PFSK-1 (cell line): ENCODE measurements around the gene RGL2.
A peak's percentile ranks its signal among the peaks of the same experiment; 100 is the strongest.

Experiments
- FOXP2 ChIP-seq: optimal IDR thresholded peaks from 2 replicates; pipeline ENCODE3; 2011; ENCODE audit warnings: borderline replicate concordance, control low read depth, inconsistent platforms; ENCODE audit not compliant: insufficient read depth; ENCODE audit errors: extremely low read length, extremely low read depth
- POLR2AphosphoS5 ChIP-seq: IDR thresholded peaks from 2 replicates; pipeline ENCODE4 v1.6.1; 2012; ENCODE audit warnings: low read depth, mild to moderate bottlenecking, control low read depth, low read length, moderate library complexity
- REST ChIP-seq, 2 experiments: IDR thresholded peaks; 2 replicates each; pipeline versions ENCODE4 v1.6.1 to v1.8.0; 2011 to 2012; ENCODE audit warnings: low read depth in 2 of 2, low read length in 2 of 2, control low read depth in 1 of 2, inconsistent platforms in 1 of 2, mild to moderate bottlenecking in 1 of 2, moderate library complexity in 1 of 2; ENCODE audit not compliant: insufficient read depth in 1 of 2
- SIN3A ChIP-seq: IDR thresholded peaks from 2 replicates; pipeline ENCODE4 v1.6.1; 2012; ENCODE audit warnings: mild to moderate bottlenecking, low read length, moderate library complexity, borderline replicate concordance; ENCODE audit not compliant: insufficient read depth
- TAF1 ChIP-seq: IDR thresholded peaks from 2 replicates; pipeline ENCODE4 v1.6.1; 2012; ENCODE audit warnings: low read length, control low read depth, borderline replicate concordance; ENCODE audit not compliant: insufficient read depth

RGL2 gene

DNA sequence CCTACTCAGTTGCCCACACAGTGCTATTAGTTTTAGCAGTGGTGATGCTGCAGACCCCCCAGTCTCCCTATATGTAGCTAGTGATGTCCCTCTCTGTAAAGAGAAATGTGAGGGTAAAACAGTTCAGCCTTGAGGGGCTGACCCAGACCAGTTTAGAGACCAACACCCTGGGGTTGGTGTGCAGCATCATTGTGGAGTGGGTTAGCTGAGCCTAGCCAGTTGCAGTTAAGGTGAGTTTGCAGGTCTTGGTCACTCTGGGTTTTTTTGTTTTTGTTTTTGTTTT lies 22.2 kb downstream of the RGL2 start:
- TF ChIP-seq TAF1 (peak; percentile 30; the same call in 1 of the 2 replicates), REST (IDR thresholded peaks at IDR 0.05; ENCODE audit: insufficient read depth in 1 of 2, low read depth in 2 of 2, low read length in 2 of 2) (no peak)

- TF ChIP-seq POLR2AphosphoS5, result peak; percentile 40
These were observed 22.8 kb downstream of the RGL2 start for GRCh38 chr6:33275795-33276580.

- TF ChIP-seq SIN3A (no peak), POLR2AphosphoS5 (peak; percentile 15), REST (IDR thresholded peaks at IDR 0.05; ENCODE audit: insufficient read depth in 1 of 2, low read depth in 2 of 2, low read length in 2 of 2) (no peak)
These were observed 24.5 kb downstream of the RGL2 start for GRCh38 chr6:33273924-33274902.

DNA sequence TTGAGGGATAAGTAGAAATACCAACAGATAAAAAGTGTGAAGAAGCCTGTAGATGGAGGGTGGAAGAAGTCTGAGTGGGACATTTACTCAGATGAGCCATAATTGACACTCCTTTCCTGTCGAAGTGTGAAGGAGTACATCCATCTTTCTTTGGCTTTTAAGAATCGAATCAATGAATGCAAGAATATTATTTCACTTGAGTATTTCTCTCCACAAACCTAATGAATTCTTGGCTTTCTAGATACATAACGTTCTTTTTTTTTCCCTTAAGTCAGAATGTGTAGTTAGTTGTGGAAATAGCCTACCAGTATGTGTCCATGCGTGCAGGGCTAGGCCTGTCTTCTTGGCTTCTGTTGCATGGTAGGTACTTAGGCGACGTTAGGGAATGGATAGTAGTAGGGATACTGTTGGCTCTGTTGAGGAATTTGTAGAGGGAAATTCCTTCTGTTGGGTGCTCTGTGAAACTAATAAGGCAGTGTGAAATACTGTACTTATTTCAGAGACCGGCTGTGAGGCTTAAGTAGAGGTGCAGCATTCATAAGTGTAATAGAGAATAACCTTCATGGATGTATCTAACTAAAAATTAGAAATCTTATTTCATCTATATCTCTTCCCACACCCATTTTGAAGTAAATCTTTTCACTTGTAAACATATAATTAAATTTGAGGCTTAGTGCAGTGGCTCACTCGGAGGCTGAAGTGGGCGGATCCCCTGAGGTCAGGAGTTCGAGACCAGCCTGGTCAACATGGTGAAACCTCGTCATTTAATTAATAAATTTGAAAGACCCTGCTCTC lies 25.4 kb downstream of the RGL2 start:
- no peak for TF ChIP-seq TAF1
- TF ChIP-seq POLR2AphosphoS5, result peak; percentile 40; the same call in 1 of the 2 replicates
- TF ChIP-seq FOXP2, result no peak
- no peak for TF ChIP-seq REST (IDR thresholded peaks at IDR 0.05; ENCODE audit: insufficient read depth in 1 of 2, low read depth in 2 of 2, low read length in 2 of 2)

- no peak for TF ChIP-seq REST (IDR thresholded peaks at IDR 0.05; ENCODE audit: insufficient read depth in 1 of 2, low read depth in 2 of 2, low read length in 2 of 2)
- TF ChIP-seq POLR2AphosphoS5, result 0 out of 2 replicates have a peak, but pooled peaks have one; percentile 27
- no peak for TF ChIP-seq FOXP2
These were observed 26.2 kb downstream of the RGL2 start for GRCh38 chr6:33272275-33273128.
